Esophagus squamous epithelium (tissue), 5 donors: ENCODE data around the gene PTPRT. TPM values are rescaled to one million over a fixed set of nuclear protein-coding genes. Genes with fewer than 3 reads are reported as not detected.

ENCODE experiments used
- DNase-seq: peaks from one replicate; lab custom pipeline; 2025; lab: John Stamatoyannopoulos, UW
- H3K27ac ChIP-seq, 4 donors: fragments of 200-600 bp; sonication (generic); one replicate each; pipeline ENCODE4 v1.5.1; 2016 to 2019; ENCODE audit warnings: mild to moderate bottlenecking in 1 of 4
- H3K27me3 ChIP-seq, 4 donors: fragments of 200-600 bp; sonication (generic); 1 replicate in 3 of 4; 2 replicates in 1 of 4; pipeline versions ENCODE4 v1.5.1 to v1.6.0; 2017 to 2021; ENCODE audit warnings: antibody characterized with exemption in 1 of 4
- H3K36me3 ChIP-seq, 3 donors: fragments of 200-600 bp; sonication (generic); one replicate each; pipeline ENCODE4 v1.5.1; 2016 to 2019
- H3K4me1 ChIP-seq, 3 donors: fragments of 200-600 bp; sonication (generic); one replicate each; pipeline ENCODE4 v1.5.1; 2017 to 2019
- H3K4me3 ChIP-seq, 4 donors: fragments of 200-600 bp; sonication (generic); 1 replicate in 3 of 4; 2 replicates in 1 of 4; pipeline ENCODE4 v1.5.1; 2016 to 2019; ENCODE audit warnings: mild to moderate bottlenecking in 2 of 4, moderate library complexity in 1 of 4
- H3K9me3 ChIP-seq, 3 donors: fragments of 200-600 bp; sonication (generic); one replicate each; pipeline ENCODE4 v1.5.1; 2016 to 2019
- CTCF ChIP-seq, 6 experiments: fragments of 450-650 bp in 4 of 6; fragments of 200-600 bp in 2 of 6; sonication (generic) in 2 of 6; IDR thresholded peaks; one replicate each; pipeline ENCODE4 v1.5.1; 2016 to 2019; ENCODE audit warnings: antibody characterized with exemption in 6 of 6, mild to moderate bottlenecking in 4 of 6, moderate library complexity in 4 of 6
- POLR2A ChIP-seq, 4 donors: fragments of 450-650 bp; IDR thresholded peaks; one replicate each; pipeline ENCODE4 v1.6.1; 2017; ENCODE audit warnings: antibody characterized with exemption in 4 of 4, mild to moderate bottlenecking in 4 of 4, moderate library complexity in 3 of 4
- WGBS, 2 donors: methylation state at CpG; one replicate each; pipeline ENCODE4 v1.1.5; 2018; 5-methylcytosine and 5-hydroxymethylcytosine counted together
- intact Hi-C: fragments of 100-400 bp; cut with DNase I; formaldehyde crosslinking; loops from one replicate; pipeline ENCODE4 v1.15.0; 2022
- total RNA-seq, 4 donors: library from RNA; depleted of rRNA; stranded (reverse); fragments of >200 nt; gene quantifications; one replicate each; pipeline ENCODE4 v1.1.0, GENCODE V29; 2016
- donor health status: DM: yes; HTN: yes; CAD: no.

Gene PTPRT
- total RNA-seq, 4 donors from 2014 or later: under 0.01 to 0.06 TPM; not detected in 2

- intact Hi-C loops: no loop called here
- no peaks in the 10 kb centered on the region for H3K36me3 ChIP-seq
- TF ChIP-seq POLR2A (IDR thresholded peaks at IDR 0.05) (no peak), CTCF (IDR thresholded peaks at IDR 0.05) (no peak)
- H3K4me1 ChIP-seq: no peaks in the 10 kb centered on the region
- H3K9me3 ChIP-seq: no peaks in the 10 kb centered on the region
- no peaks in the 10 kb centered on the region for H3K27me3 ChIP-seq
- no peak overlapping the region for H3K27ac ChIP-seq
- DNase-seq: no peak
- no peak overlapping the region for H3K4me3 ChIP-seq
Measured at GRCh38 chr20:43057317-43057716, 132.4 kb downstream of the PTPRT start.

GRCh38 chr20:43055181-43055884 is 134.4 kb downstream of the PTPRT start:
- no peaks in the 10 kb centered on the region for H3K27me3 ChIP-seq
- intact Hi-C loops: no loop called here
- WGBS, 2 donors: 23 to 28% methylated on average over 5 of the region's 5 CpGs
- H3K27ac ChIP-seq: no peak overlapping the region
- TF ChIP-seq CTCF (IDR thresholded peaks at IDR 0.05) (no peak), POLR2A (IDR thresholded peaks at IDR 0.05) (no peak)
- no peaks in the 10 kb centered on the region for H3K36me3 ChIP-seq
- H3K4me3 ChIP-seq: no peak overlapping the region
- DNase-seq: no peak
- H3K9me3 ChIP-seq: no peaks in the 10 kb centered on the region
- H3K4me1 ChIP-seq: no peaks in the 10 kb centered on the region

GRCh38 chr20:43052532-43052931 is 137.2 kb downstream of the PTPRT start:
- Histone ChIP-seq H3K36me3 (no peaks in the 10 kb centered on the region), H3K9me3 (no peaks in the 10 kb centered on the region), H3K27ac (no peak overlapping the region), H3K27me3 (no peaks in the 10 kb centered on the region), H3K4me3 (no peak overlapping the region), H3K4me1 (no peaks in the 10 kb centered on the region)
- intact Hi-C loops: no loop called here
- TF ChIP-seq POLR2A (IDR thresholded peaks at IDR 0.05): no peak
- WGBS, 2 donors: 54 to 58% methylated on average over 1 of the region's 1 CpG
- no peak for DNase-seq

- no peak for DNase-seq
- no peaks in the 10 kb centered on the region for H3K27me3 ChIP-seq
- no peak for TF ChIP-seq POLR2A (IDR thresholded peaks at IDR 0.05)
- H3K36me3 ChIP-seq: no peaks in the 10 kb centered on the region
- intact Hi-C loops: no loop called here
- no peak overlapping the region for H3K4me3 ChIP-seq
- no peaks in the 10 kb centered on the region for H3K9me3 ChIP-seq
- H3K4me1 ChIP-seq: no peaks in the 10 kb centered on the region
- H3K27ac ChIP-seq: no peak overlapping the region
- WGBS, 2 donors: 40 to 47% methylated on average over 7 of the region's 7 CpGs
Measured at GRCh38 chr20:43046966-43047365, 142.7 kb downstream of the PTPRT start.

GRCh38 chr20:43043887-43044286 is 145.8 kb downstream of the PTPRT start:
- H3K27me3 ChIP-seq: no peaks in the 10 kb centered on the region
- no peaks in the 10 kb centered on the region for H3K9me3 ChIP-seq
- TF ChIP-seq POLR2A (IDR thresholded peaks at IDR 0.05) (no peak), CTCF (IDR thresholded peaks at IDR 0.05) (no peak)
- H3K4me3 ChIP-seq: no peak overlapping the region
- no peaks in the 10 kb centered on the region for H3K4me1 ChIP-seq
- 33 to 53% methylated on average over 3 of the region's 4 CpGs for WGBS, 2 donors
- intact Hi-C loops: no loop called here
- no peak overlapping the region for H3K27ac ChIP-seq
- H3K36me3 ChIP-seq: no peaks in the 10 kb centered on the region
- DNase-seq: no peak

- H3K4me3 ChIP-seq: no peak overlapping the region
- H3K27me3 ChIP-seq: no peaks in the 10 kb centered on the region
- intact Hi-C loops: no loop called here
- DNase-seq: no peak
- H3K4me1 ChIP-seq: no peaks in the 10 kb centered on the region
- WGBS, 2 donors: 15 to 20% methylated on average over 6 of the region's 6 CpGs
- H3K36me3 ChIP-seq: no peaks in the 10 kb centered on the region
- H3K9me3 ChIP-seq: no peaks in the 10 kb centered on the region
- H3K27ac ChIP-seq: no peak overlapping the region
- TF ChIP-seq CTCF (IDR thresholded peaks at IDR 0.05) (no peak), POLR2A (IDR thresholded peaks at IDR 0.05) (no peak)
Measured at GRCh38 chr20:43040427-43040826, 149.3 kb downstream of the PTPRT start.
